ENCODE data around the gene LAPTM4A.
A peak's percentile ranks its signal among the peaks of the same experiment; 100 is the strongest.
"Not testable (repeated sequence)": the region's sequence is repeated elsewhere in the genome, so short reads cannot be mapped to it uniquely, and the experiment has no call there.

LAPTM4A gene

DNA sequence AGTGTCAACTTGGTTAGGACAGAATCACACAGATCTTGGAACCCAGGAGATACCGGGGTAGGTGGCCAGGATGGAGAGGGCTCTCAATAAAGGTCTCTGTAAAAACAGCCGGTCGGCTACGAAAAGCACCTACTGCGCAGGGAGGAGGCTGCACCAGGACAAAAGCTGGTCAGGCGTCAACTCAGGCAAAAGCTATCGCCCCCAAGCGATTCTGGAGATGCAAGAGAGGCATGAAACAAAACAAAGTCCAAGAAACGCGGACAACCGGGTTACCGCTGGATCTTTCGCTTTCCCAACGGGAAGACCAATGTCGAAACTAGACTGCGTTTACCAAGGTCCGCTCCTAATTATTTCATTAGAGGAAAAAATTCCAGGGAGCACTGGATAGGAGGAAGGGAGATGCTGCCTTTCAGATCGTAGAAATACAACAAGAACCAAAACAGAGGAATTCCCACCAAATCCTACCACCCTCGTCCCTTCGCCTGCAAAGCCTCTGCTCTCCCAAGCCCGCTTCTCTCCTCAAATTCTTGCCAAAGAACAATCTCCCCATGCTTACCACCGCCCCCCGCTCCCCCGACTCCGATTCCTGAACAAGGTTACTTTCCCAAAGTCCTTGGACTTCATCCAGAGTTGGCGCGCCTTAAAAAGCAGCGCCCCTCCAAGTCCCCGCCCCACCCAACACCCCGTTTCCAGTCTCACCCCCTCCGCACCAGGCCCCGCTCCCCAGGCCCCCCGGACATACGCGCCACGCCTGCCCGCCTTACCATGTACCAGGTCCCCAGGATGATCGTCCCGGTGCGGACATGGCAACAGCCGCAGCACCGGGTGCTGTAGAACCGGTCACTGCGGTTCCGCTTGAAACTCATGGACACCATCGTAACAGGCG, 539 bp downstream of the LAPTM4A start:
- no peak for DNase-seq (ENCODE audit: low read depth in 2 of 2)

DNA sequence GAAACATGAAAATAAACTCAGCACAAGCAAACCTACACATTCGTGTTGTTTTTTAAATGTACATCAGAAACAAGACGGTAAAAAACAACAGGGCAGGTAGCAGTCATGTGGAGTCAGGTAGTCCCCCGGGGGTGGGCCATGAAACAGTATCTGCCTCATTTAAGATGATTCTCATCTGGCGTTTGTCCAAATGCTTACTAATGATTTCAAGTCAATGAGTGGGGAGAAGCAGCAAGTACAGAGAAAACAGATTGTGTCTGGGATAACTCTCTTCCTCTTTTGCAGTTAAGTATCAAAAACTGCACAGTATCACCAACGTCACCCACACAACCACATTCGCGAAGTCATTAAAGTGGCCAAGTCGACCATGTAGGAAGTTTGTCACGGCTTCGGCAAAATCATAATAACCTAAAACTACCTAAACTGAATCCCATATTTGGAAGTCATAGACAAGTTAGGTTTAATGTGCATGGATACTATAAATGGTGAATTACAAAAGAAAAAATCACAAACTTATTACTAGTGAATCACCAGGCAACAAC, 1.3 kb downstream of the LAPTM4A start:
- peak in 1 of 2 donors; percentile 8 for DNase-seq (ENCODE audit: low read depth in 2 of 2)

DNA sequence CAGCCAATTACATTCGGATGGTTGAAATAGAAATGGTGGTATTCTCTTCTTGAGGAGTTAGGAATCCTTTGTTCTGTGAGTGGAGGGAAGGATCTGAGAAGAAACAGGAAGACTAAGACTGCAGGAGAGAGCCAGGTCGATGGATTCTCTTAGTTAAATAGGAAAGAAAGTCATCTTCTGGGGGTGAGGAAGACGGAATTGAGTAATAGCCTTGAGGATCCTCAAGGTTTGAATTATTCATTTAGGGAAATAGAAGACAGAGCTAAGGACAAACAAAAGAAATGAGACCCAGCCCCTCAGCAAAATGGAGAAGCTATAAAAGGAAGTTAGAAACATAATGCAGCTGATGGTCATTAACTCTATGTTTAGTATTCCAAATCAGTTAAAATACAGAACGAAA, 1.8 kb downstream of the LAPTM4A start:
- no peak for DNase-seq (ENCODE audit: low read depth in 2 of 2)

DNA sequence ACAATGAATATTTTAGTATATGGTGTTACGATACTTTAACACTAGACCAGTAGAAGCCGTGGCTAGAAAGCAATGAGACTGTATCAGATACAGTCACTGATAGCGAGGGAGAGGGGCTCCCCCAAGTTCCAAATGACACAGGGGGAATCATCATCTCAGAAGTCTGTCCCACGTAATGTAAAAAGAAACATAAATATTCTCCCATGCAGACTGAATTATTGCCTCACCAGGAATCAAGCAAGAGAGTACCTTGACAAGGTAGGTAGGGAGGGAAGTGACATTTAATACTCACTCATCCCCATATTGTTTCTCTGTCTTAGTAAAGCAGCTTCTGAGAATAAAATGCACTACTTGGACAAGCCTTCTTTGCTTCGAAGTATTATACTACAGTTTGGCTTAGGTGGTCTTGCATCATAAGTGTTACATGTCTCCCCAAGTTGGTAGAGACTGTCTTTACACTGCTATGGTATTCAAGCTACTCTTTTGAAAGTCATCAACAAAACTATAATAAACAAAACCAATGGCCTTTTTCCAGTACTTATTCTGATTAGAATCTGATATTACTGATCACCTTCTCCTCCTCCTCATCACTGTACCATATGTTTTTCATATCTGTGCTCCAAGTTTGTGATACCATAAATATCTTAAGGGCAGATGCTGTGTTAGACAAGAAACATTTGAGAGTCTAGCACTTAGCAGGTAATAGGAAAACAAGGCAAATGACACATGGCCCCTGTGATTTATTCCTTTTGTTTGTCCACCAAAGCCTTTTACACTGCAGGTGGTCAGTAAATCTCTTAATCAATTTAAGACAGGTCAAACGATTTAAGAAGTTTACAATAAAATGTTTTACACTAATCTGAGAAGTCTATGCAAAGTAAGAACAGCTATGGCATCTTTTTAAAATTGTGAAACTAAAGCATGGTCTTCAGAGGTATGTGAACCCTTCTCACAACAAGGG, 2.7 kb downstream of the LAPTM4A start:
- no peak for DNase-seq (ENCODE audit: low read depth in 2 of 2)

DNA sequence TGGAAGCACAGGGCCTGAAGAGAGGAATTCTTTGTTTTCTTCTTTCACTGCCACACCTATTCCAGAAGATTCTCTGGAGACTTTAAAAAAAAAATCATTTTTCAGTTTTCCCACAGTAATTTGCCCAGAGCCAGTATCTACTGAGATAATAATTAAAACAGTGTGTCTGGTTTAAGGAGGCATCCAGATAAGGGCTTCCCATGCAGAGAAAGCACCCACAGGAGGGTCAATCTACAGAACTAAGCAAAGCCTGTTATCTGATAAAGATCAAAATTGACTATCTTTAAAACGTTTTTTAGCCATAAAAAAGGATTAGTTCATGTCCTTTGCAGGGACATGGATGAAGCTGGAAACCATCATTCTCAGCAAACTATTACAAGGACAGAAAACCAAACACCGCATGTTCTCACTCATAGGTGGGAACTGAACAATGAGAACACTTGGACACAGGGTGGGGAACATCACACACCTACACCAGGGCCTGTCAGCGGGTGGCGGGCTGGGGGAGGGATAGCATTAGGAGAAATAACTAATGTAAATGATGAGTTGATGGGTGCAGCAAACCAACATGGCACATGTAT, 5.6 kb downstream of the LAPTM4A start:
- DNase-seq (ENCODE audit: low read depth in 2 of 2), result not testable (repeated sequence)

DNA sequence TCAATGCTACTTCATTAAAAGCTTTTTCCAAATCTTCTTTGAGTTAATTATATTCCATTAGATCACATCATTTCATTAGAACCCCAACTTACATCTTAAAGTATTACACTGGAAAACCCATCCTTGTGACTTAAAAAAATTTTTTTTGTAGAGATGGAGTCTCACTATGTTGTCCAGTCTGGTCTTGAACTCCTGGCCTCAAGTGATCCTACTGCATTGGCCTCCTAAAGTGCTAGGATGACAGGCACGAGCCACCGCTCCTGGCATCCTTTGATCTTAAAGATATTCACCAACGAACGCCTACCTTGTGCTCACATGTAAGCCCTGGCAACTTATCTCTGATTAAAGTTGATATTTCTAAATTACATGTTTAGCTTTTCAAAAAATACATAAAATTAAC, 6.7 kb downstream of the LAPTM4A start:
- DNase-seq (ENCODE audit: low read depth in 2 of 2), result no peak

DNA sequence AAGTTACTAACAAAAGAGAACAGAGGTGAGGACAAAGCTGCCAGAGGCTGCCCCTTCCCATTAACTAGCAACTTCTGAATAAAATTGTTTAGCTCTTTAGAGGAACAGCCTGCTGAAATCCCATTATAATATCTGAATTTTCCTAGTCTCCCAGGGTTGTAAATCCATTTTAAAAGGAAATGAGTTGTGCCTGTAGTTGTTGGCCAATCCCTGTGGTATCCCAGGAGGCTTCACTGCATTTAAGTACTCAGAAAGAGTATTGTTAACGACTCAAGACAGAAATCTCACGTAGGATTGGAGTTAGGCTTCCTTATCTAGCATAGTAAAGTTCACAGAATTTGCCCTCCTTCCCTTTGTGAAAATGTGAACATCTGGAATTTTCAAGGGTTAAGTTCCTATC, 8.9 kb downstream of the LAPTM4A start:
- DNase-seq (ENCODE audit: low read depth in 2 of 2), result no peak

DNA sequence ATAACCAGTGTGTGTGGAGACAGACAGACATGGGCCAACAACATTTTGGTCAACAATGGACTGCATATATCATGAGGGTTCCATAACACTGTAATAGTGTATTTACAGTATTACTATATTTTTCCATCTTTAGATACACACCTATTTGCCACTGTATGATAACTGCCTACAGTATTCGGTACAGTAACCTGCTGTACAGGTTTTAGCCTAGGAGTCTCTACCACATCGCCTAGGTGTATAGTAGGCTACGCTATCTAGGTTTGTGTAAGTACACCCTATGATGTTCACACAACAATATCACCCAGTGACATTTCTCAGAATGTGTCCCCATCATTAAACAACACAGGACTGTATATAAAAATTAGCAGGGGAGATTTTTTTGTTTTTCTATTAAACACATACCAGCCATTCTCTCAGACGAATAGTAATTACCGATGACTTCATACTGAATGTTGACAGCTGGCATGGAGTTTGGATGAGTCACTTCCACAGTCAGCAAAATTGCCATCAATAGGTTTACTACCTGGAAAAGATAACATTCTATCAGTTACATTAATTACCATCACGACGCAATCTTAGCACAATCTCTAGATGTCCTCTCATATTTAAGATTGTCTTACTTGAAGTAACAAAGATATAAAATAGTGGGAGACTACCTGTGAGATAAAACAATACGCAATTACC, 10.8 kb downstream of the LAPTM4A start:
- DNase-seq (ENCODE audit: low read depth in 2 of 2), result no peak

DNA sequence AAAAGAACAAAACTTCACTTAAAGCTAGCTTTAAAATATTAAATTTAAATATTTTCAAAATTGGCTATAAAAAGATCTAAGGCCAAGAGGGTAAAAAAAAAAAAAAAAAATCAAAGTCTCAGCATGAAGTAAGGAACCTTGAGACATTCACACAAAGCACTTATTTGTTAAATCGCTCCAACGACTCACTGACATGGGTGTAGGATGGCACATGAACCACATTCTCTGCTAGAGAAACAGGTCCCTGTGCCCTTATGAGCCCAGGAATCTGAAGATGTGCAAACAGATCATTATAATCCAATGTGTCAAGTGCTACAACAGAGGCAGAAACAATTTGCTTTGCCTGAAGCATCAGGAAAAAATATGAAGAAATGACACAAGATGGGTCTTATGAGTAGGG, 13.8 kb downstream of the LAPTM4A start:
- no peak for DNase-seq (ENCODE audit: low read depth in 2 of 2)

DNA sequence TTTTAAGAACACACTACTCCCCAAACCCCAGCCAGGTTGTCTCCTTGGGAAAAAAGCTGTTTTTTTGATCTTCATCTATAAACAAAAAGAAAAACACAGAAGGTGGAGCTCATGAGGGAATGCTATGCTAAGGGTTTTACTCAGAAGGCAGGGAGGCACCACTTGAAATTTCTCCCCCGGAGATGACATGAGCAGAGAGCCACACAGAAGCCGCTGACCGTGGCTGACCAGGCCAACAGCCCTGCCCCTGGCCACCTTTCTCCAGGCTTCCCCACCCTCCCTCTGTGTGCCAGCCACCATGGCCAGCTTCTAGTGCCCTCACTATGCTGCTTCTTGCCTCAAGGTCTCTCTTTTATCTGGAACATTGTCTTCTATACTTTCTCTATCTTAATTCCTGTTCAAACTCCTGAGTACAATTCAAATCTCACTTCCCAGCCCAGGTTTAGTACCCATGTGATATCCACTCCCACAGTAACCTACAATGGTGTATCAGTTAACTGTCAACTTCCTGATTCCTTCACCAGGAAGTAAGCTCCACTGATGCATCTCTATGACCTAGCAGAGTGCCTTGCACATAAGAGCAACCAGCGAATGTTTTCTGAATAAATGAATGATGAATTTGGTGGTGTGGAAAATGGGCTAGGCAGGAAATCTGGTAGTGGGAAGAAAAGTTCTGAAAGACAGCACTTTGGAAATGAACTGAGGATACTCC, 15.3 kb downstream of the LAPTM4A start:
- no peak for DNase-seq (ENCODE audit: low read depth in 2 of 2)

DNA sequence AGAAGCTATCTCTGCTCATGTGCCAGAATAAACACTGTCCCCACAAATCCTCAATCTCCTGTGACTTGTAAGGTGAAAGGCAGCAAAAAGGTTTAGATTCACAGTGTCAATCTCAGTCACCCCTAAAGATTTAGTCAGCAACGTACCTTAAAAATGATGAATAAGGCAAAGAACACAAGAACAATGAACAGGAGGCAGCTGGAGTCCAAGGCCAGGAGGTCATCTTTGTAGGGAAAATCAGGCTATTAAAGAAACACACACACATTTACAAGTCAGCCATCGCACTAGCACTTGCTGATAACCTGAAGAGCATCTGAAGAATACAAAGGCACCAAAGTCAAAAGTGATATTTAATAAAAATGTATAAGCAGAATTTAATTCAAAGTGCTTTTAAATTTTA, 16.6 kb downstream of the LAPTM4A start:
- DNase-seq (ENCODE audit: low read depth in 2 of 2), result no peak

DNA sequence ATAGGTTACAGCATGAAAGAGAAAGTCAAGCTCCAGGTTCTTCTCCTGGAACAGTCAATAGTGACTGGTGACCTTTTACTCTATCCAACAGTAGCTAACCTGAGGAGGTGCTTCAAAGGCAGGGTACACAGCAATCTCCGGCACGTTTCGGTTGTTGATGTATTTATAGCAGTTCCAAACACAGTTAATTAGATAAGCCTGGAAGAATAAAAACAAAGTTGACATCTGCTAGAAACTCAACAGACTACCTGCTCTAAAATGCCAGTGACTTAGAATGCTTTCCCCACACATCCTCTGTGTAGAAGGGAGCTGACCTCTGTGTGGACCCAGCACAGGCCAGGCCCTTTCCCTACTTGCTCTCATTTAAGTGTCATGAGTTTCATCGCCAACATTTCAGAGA, 17.2 kb downstream of the LAPTM4A start:
- DNase-seq (ENCODE audit: low read depth in 2 of 2), result no peak

DNA sequence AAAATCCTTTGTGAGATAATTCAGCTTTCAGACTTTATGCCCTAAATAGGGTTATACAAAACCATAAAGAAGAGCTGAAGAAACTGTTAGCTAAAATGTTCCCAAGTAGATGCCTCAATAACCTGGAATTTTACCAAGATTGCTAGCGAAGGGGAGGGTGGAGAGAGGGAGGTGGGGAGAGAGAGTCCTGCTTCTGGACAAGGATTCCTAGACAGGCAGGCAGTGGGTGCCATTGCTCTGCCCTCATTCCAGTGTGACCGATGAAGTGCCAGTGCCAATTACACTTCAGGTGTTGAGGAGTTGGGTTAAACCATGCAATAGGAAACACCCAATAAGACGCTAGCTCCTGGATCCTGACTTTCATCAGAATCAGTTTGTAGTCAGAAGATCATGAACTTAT, 18.1 kb downstream of the LAPTM4A start:
- no peak for DNase-seq (ENCODE audit: low read depth in 2 of 2)

DNA sequence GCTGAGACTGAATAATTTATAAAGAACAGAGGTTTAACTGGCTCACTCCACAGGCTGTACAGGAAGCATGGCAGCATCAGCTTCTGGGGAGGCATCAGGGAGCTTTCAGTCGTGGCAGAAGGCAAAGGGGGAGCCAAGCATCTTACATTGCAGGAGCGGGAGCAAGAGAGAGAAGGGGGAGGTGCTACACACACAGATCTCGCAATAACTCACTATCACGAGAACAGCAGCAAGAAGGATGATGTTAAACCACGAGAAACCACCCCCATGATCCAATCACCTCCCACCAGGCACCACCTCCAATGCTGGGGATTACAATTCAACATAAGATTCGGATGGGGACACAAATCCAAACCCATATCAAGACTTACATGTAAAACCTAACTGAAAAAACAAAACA, 21.2 kb downstream of the LAPTM4A start:
- DNase-seq (ENCODE audit: low read depth in 2 of 2), result no peak

DNA sequence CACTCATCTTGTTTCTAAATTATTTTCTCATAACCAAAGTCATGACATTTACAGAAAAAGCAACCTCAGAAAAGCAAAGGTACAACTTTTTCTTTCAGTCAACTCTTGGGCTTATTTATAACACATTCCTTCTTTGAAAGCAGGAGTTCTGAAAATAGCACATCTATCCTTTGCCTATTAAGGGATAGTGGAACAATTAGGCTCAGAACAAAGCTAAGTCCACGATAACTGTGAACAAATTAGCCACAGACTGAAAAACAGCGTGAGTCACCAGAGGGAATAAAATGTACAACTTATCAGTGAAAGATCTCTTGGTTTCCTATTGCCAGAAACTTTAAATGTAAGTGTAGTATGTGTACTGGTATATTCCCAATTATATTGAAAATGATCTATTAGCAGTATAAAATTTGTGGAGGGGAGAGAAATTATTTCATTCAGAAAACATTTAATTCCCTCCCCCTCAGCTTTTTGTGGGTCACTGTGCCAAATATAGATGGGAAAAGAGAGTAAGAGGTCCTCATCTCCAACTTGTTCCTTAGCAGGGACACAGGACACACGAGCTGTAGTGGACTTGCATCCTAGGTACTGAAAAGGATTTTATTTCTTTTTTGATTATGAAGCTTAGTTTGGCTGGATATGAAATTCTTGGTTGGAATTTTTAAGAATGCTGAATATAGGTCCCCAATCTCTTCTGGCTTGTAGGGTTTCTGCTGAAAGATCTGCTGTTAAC, 23.6 kb downstream of the LAPTM4A start:
- DNase-seq (ENCODE audit: low read depth in 2 of 2), result no peak

DNA sequence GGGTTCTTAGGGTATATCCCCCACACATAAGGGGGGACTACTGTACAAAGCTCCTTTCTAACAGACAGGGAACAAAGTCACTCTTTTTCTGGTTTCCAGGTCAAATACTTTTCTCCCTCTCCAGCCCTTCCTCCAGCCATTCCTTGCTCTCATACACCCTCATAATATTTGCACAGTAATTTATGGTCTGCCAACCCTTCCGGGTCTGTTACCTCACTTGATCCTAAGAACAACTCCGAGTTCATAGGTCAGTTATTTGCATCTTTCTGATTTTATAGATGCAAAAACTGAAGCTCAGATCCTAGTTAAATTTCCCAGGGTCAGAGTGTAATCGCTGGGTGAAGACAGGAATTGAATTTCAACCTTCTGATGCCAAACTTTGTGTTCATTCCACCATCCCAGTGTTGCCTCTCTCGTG, 24.2 kb downstream of the LAPTM4A start:
- no peak for DNase-seq (ENCODE audit: low read depth in 2 of 2)

DNA sequence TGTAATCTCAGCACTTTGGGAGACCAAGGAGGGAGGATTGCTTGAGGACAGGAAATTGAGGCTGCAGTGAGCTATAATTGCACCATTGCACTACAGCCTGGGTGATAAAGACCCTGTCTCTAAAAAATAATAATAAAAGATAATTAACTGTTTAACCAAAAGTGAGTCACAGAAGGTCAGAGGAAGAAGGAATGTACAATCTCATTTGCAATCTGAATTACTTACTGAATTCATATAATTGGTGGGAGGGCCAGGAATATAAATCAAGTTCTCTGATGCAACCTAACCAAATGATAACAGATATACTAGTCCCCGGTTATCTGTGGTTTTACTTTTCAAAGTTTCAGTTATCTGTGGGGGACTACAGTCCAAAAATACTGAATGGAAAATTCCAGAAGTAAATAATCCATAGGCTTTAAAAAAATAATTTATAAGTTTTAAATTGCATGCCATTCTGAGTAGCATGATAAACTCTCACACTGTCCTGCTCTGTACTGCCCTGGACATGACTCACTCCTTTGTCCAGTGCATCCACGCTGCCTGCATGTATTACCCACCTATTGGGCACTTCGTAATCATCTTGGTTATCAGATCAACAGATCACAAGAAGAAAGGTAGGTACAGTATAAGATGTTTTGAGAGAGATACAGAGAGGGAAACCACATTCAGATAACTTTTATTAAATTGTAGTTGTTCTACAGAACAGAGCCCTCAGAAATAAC, 26.2 kb downstream of the LAPTM4A start:
- DNase-seq (ENCODE audit: low read depth in 2 of 2), result no peak

DNA sequence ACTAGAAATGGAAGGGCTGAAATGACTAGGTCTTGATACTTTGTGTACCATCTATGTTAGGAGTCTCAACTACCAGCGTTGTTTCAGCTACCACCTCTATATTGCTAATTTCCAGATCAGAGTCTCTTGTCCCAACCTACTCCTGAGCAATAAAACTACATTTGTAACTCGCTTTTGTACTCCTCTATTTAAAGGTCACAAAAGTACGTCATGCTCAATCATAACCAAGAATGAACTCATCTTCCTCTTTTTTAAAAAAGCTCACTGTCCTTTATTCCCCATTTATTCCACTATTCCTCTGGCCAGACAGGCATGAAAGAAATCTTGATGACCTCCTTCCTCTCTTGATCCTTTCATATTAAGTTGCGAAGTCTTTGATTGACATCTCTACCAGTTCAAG, 27.7 kb downstream of the LAPTM4A start:
- no peak for DNase-seq (ENCODE audit: low read depth in 2 of 2)

DNA sequence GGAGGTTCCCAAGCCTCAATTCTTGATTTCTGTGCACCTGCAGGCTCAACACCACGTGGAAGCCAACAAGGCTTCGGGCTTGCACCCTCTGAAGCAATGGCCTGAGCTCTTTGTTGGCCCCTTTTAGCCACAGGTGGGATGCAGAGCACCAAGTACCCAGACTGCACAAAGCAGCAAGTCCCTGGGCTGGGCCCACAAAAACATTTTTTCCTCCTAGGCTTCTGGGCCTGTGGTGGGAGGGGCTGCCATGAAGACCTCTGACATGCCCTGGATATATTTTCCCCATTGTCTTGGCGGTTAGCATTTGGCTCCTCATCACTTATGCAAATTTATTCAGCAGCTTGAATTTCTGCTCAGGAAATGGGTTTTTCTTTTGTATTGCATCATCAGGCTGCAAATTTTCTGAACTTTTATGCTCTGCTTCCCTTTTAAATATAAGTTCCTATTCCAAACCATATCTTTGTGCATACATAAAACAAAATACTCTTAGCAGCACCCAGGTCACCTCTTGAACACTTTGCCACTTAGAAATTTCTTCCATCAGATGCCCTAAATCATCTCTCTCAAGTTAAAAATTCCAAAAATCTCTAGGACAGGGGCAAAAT, 29.9 kb downstream of the LAPTM4A start:
- DNase-seq (ENCODE audit: low read depth in 2 of 2), result no peak
